Effector memory CD8-positive, alpha-beta T cell (primary cell): ENCODE data around the gene DNPEP.
A peak's percentile ranks its signal among the peaks of the same experiment; 100 is the strongest.

Experiments used
- ATAC-seq: fragments of 150-1000 bp; cut with Tn5 transposase; replicated peaks from 2 replicates; pipeline ENCODE4 v1.10.0; 2021; ENCODE audit warnings: mild to moderate bottlenecking, moderate library complexity
- DNase-seq, 3 experiments: peaks; one replicate each; pipeline ENCODE4 v3.0.0; 2021
- H3K27ac Mint-ChIP-seq, 2 donors: one replicate each; pipeline ENCODE4 v1.8.0; 2022; ENCODE audit warnings: mild to moderate bottlenecking in 2 of 2, mixed read lengths in 2 of 2, moderate library complexity in 2 of 2
- H3K27me3 Mint-ChIP-seq, 2 donors: one replicate each; pipeline ENCODE4 v1.8.0; 2022; ENCODE audit warnings: mixed read lengths in 2 of 2
- H3K36me3 Mint-ChIP-seq: one replicate; pipeline ENCODE4 v1.8.0; 2022; ENCODE audit warnings: mild to moderate bottlenecking, moderate library complexity, mixed read lengths; ENCODE audit not compliant: insufficient read depth
- H3K4me1 Mint-ChIP-seq, 2 donors: one replicate each; pipeline ENCODE4 v1.8.0; 2022; ENCODE audit warnings: low read depth in 2 of 2, mixed read lengths in 2 of 2
- H3K4me3 Mint-ChIP-seq, 2 donors: one replicate each; pipeline ENCODE4 v1.8.0; 2022; ENCODE audit warnings: mild to moderate bottlenecking in 2 of 2, mixed read lengths in 2 of 2, moderate library complexity in 2 of 2
- H3K9me3 Mint-ChIP-seq, 2 donors: one replicate each; pipeline ENCODE4 v1.8.0; 2022; ENCODE audit warnings: mixed read lengths in 2 of 2

Gene DNPEP

DNA sequence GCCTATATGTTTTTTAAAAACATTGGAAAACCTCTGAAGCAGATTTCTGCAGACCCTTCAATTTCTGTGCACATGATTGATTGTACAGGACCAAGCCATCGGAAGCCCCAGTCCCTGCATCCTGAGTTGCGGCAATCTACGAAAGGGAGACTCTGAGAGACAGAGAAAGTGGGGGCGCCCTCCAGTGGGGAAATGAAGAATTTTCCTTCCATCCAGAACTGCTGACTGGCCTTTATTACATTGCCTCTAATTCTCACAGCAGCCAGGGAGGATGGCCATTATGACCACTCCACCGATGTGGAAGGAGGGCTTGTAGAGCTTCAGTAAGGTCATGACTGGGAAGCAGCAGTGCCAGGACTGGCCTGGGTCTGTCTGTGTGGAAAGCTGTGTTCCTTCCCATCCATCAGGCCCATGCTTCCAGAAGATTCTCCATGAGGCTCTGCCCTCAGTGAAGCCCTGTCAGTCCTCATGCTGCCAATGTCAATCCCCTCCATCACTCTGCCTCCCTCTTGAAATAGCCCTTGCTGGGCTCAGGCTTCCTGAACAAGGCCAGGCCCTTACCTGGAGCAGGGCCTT is 35.2 kb downstream of the DNPEP start:
- Mint-ChIP-seq H3K27ac (no peak overlapping the region), H3K9me3 (no peaks in the 10 kb centered on the region), H3K27me3 (peaks cover 62 to 89% of the 10 kb centered on the region in 2 donors), H3K4me1 (no peaks in the 10 kb centered on the region), H3K4me3 (no peak overlapping the region), H3K36me3 (no peaks in the 10 kb centered on the region)
- ATAC-seq (peak; percentile 72), DNase-seq (peak; percentile 55 to 64 (median 59))

DNA sequence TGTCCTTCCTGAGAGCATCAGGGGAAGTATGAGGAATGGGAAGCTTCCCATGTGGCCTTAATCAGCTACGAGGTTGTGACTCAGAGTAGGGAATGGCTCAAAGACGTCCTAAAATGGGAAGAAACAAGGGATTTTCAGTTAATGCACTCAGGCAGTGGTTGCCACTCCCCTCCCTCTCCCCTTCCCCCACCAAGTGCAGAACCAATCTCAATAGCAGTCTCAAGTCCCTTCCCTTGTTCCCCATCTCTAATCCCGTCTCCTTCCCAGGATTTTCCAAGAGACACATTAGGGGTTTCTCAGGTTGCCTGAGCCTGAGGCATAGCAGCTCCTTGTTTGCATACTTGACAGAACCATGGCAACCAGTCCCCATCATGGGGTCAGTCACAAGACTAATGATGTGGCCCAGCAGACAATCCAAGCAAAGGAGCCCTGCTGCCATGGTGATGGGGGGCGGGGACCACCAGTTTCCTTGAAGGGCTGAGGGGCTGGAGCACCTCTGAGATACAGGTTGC is 36.9 kb downstream of the DNPEP start:
- H3K9me3 Mint-ChIP-seq: no peaks in the 10 kb centered on the region
- no peak for DNase-seq
- no peaks in the 10 kb centered on the region for H3K36me3 Mint-ChIP-seq
- no peaks in the 10 kb centered on the region for H3K4me1 Mint-ChIP-seq
- no peak overlapping the region for H3K4me3 Mint-ChIP-seq
- H3K27ac Mint-ChIP-seq: no peak overlapping the region
- H3K27me3 Mint-ChIP-seq: peaks cover 59 to 84% of the 10 kb centered on the region in 2 donors
- ATAC-seq: no peak

GRCh38 chr2:219350215-219350614 is 37.5 kb downstream of the DNPEP start:
- no peaks in the 10 kb centered on the region for H3K9me3 Mint-ChIP-seq
- DNase-seq (no peak), ATAC-seq (no peak)
- peaks cover 58 to 81% of the 10 kb centered on the region in 2 donors for H3K27me3 Mint-ChIP-seq
- no peak overlapping the region for H3K27ac Mint-ChIP-seq
- H3K4me1 Mint-ChIP-seq: no peaks in the 10 kb centered on the region
- H3K36me3 Mint-ChIP-seq: no peaks in the 10 kb centered on the region
- H3K4me3 Mint-ChIP-seq: no peak overlapping the region

DNA sequence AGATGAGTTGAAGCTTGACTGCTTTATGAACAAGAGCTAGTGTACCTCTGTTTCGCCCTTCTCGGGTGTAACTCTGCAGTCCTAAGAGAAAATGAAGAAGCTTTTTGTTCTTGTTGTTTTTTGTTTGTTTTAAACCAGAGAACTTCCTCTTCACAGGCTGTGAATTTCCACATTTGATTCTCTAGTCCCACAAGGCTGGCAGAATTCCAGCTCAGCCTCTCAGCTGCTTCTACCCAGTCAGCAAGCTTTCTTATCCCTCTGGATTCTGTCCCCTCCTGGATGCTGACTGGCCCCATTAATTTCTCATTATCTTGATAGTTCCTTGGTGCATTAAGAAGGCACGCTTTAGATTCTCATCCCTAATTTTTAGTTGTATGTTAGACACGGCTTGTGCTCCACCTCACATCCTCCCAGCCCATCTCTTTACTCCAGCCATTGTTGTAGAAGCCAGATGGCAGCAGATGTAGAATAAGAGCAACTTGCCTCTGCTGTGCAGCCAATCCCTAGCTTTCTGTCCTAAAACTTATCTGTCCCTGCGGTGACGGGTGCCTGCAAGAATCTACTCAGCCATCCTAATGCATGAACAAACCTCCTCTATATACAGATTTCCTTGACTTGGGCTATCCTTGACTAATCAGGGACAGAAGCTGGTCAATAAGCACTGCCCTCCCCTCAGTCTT is 42.8 kb downstream of the DNPEP start:
- peaks cover 0 to 3% of the 10 kb centered on the region in 2 donors for H3K4me1 Mint-ChIP-seq
- peaks cover 39 to 56% of the 10 kb centered on the region in 2 donors for H3K27me3 Mint-ChIP-seq

DNA sequence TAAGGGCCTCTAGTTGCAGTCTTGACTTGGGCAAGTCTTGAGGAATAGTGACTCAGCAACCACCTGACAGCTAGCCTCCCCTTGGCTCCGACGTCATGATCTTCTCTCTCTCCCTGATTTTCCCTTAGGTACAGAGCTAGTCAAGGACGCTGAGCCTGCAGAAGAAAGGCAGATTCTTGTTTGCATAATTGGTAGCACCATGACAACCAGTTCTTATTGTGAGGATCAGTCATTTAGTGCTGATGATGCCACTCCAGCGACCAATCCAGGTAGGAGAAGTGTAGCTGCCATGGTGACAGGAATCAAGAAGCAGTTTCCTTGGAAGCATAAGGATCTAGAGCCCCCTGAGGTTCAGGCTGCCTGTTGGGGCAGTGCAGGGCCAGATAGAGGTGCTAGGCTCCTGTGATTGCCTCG is 52.3 kb downstream of the DNPEP start:
- peaks cover 3% of the 10 kb centered on the region for H3K36me3 Mint-ChIP-seq
- DNase-seq (no peak), ATAC-seq (no peak)
- H3K4me1 Mint-ChIP-seq: peaks cover 0 to 2% of the 10 kb centered on the region in 2 donors
- peaks cover 74 to 91% of the 10 kb centered on the region in 2 donors for H3K27me3 Mint-ChIP-seq
- peaks cover 0 to 10% of the 10 kb centered on the region in 2 donors for H3K9me3 Mint-ChIP-seq
- H3K4me3 Mint-ChIP-seq: no peak overlapping the region
- H3K27ac Mint-ChIP-seq: no peak overlapping the region

More for the DNA sequence above, 42.8 kb downstream of the DNPEP start:
- no peak for ATAC-seq
- no peak for DNase-seq
- no peaks in the 10 kb centered on the region for H3K9me3 Mint-ChIP-seq
- H3K4me3 Mint-ChIP-seq: no peak overlapping the region
- peak overlapping the region in 1 of 2 donors; percentile 51 for H3K27ac Mint-ChIP-seq
- H3K36me3 Mint-ChIP-seq: no peaks in the 10 kb centered on the region

GRCh38 chr2:219334076-219334475 is 53.6 kb downstream of the DNPEP start:
- no peak for DNase-seq
- peaks cover 74 to 94% of the 10 kb centered on the region in 2 donors for H3K27me3 Mint-ChIP-seq
- H3K36me3 Mint-ChIP-seq: peaks cover 3% of the 10 kb centered on the region
- no peak for ATAC-seq
- peaks cover 0 to 2% of the 10 kb centered on the region in 2 donors for H3K4me1 Mint-ChIP-seq
- H3K9me3 Mint-ChIP-seq: peaks cover 0 to 8% of the 10 kb centered on the region in 2 donors
- H3K4me3 Mint-ChIP-seq: no peak overlapping the region
- no peak overlapping the region for H3K27ac Mint-ChIP-seq

GRCh38 chr2:219332542-219332941 is 55.2 kb downstream of the DNPEP start, which contains the start of gene RESP18:
Gene RESP18, minus strand, starts transcription at chr2:219332744.
- Mint-ChIP-seq H3K4me1 (peaks cover 0 to 2% of the 10 kb centered on the region in 2 donors), H3K27me3 (peaks cover 70 to 99% of the 10 kb centered on the region in 2 donors), H3K27ac (no peak within 1 kb of the TSS), H3K36me3 (peaks cover 3% of the 10 kb centered on the region), H3K4me3 (no peak within 1 kb of the TSS), H3K9me3 (peaks cover 0 to 8% of the 10 kb centered on the region in 2 donors)
- ATAC-seq: no peak
- DNase-seq: no peak

- peaks cover 62 to 100% of the 10 kb centered on the region in 2 donors for H3K27me3 Mint-ChIP-seq
- DNase-seq (no peak), ATAC-seq (no peak)
- no peak overlapping the region for H3K27ac Mint-ChIP-seq
- peaks cover 0 to 8% of the 10 kb centered on the region in 2 donors for H3K9me3 Mint-ChIP-seq
- H3K4me1 Mint-ChIP-seq: peaks cover 0 to 2% of the 10 kb centered on the region in 2 donors
- no peak overlapping the region for H3K4me3 Mint-ChIP-seq
- H3K36me3 Mint-ChIP-seq: peaks cover 3% of the 10 kb centered on the region
Observed at GRCh38 chr2:219331560-219332213, 56.0 kb downstream of the DNPEP start.

- peaks cover 0 to 3% of the 10 kb centered on the region in 2 donors for H3K9me3 Mint-ChIP-seq
- no peak for DNase-seq
- peaks cover 3% of the 10 kb centered on the region for H3K36me3 Mint-ChIP-seq
- no peak overlapping the region for H3K4me3 Mint-ChIP-seq
- no peak overlapping the region for H3K27ac Mint-ChIP-seq
- peaks cover 57 to 88% of the 10 kb centered on the region in 2 donors for H3K27me3 Mint-ChIP-seq
- peaks cover 0 to 2% of the 10 kb centered on the region in 2 donors for H3K4me1 Mint-ChIP-seq
- ATAC-seq: no peak
Observed at GRCh38 chr2:219327719-219328118, 60.0 kb downstream of the DNPEP start.

- H3K4me1 Mint-ChIP-seq: peaks cover 0 to 5% of the 10 kb centered on the region in 2 donors
- H3K27ac Mint-ChIP-seq: no peak overlapping the region
- no peak for DNase-seq
- peaks cover 2% of the 10 kb centered on the region for H3K36me3 Mint-ChIP-seq
- H3K9me3 Mint-ChIP-seq: no peaks in the 10 kb centered on the region
- no peak for ATAC-seq
- H3K4me3 Mint-ChIP-seq: no peak overlapping the region
- H3K27me3 Mint-ChIP-seq: peaks cover 47 to 78% of the 10 kb centered on the region in 2 donors
Observed at GRCh38 chr2:219325657-219326315, 61.9 kb downstream of the DNPEP start.

DNA sequence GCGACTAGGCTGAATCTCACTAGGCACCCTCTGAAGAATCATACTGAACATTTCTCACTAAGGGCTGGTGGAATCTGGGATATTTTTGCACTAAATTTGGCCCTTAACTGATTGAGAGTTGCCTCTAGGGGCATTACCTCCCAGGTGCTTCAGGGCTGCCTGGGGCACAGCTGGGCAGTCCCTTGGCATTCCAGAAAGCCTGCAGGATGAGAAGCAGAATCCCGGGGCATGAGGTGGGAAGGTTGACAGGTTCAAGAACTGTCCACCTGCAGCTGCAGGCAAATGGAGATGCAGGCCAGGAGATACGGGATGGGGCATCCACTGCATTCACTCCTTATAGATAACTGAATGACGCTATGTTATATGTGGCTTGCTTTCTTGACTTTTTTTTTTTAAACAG is 62.6 kb downstream of the DNPEP start:
- Mint-ChIP-seq H3K27me3 (peaks cover 45 to 72% of the 10 kb centered on the region in 2 donors), H3K36me3 (peaks cover 2% of the 10 kb centered on the region), H3K4me3 (no peak overlapping the region), H3K27ac (no peak overlapping the region), H3K4me1 (peaks cover 0 to 5% of the 10 kb centered on the region in 2 donors), H3K9me3 (no peaks in the 10 kb centered on the region)
- no peak for ATAC-seq
- DNase-seq: no peak

- Mint-ChIP-seq H3K4me3 (no peak overlapping the region), H3K9me3 (no peaks in the 10 kb centered on the region), H3K27me3 (peaks cover 45 to 55% of the 10 kb centered on the region in 2 donors), H3K4me1 (peaks cover 0 to 5% of the 10 kb centered on the region in 2 donors), H3K36me3 (peaks cover 2% of the 10 kb centered on the region), H3K27ac (no peak overlapping the region)
- DNase-seq: no peak
- no peak for ATAC-seq
Observed at GRCh38 chr2:219323434-219323833, 64.3 kb downstream of the DNPEP start.
